Osteocyte (in vitro differentiated cells): ENCODE results near the gene FXR1. TPM values are rescaled to one million over a fixed set of nuclear protein-coding genes. Genes with fewer than 3 reads are reported as not detected.

Experiments used
- DNase-seq: peaks from one replicate; pipeline ENCODE4 v3.0.0; 2021; ENCODE audit warnings: mixed read lengths; ENCODE audit not compliant: unreplicated experiment; ENCODE audit errors: extremely low spot score
- H3K27ac Mint-ChIP-seq: one replicate; pipeline ENCODE4 v1.8.0; 2021; ENCODE audit warnings: mild to moderate bottlenecking, mixed read lengths; ENCODE audit not compliant: unreplicated experiment
- H3K27me3 Mint-ChIP-seq: one replicate; pipeline ENCODE4 v1.8.0; 2021; ENCODE audit warnings: mixed read lengths; ENCODE audit not compliant: unreplicated experiment
- H3K36me3 Mint-ChIP-seq: one replicate; pipeline ENCODE4 v1.8.0; 2021; ENCODE audit warnings: mixed read lengths; ENCODE audit not compliant: unreplicated experiment
- H3K4me1 Mint-ChIP-seq: one replicate; pipeline ENCODE4 v1.8.0; 2021; ENCODE audit warnings: mixed read lengths; ENCODE audit not compliant: unreplicated experiment
- H3K4me3 Mint-ChIP-seq: one replicate; pipeline ENCODE4 v1.8.0; 2021; ENCODE audit warnings: mild to moderate bottlenecking, moderate library complexity, mixed read lengths; ENCODE audit not compliant: unreplicated experiment
- H3K9me3 Mint-ChIP-seq: one replicate; pipeline ENCODE4 v1.8.0; 2021; ENCODE audit warnings: mixed read lengths; ENCODE audit not compliant: unreplicated experiment
- CTCF ChIP-seq: fragments of 200-600 bp; sonication (generic); IDR thresholded peaks from 2 replicates; pipeline ENCODE4 v1.5.0; 2021; ENCODE audit warnings: antibody characterized with exemption, mild to moderate bottlenecking, moderate library complexity
- total RNA-seq: library from RNA; stranded (reverse); gene quantifications from 2 replicates; pipeline ENCODE4 v1.2.1, GENCODE V29; 2021

The FXR1 gene
- total RNA-seq, 1 donor from 2014 or later, result 158 TPM

- Mint-ChIP-seq H3K4me3 (no peak overlapping the region), H3K36me3 (peaks cover 6% of the 10 kb centered on the region), H3K9me3 (peaks cover 3% of the 10 kb centered on the region), H3K27me3 (no peaks in the 10 kb centered on the region), H3K4me1 (peaks cover 29% of the 10 kb centered on the region), H3K27ac (no peak overlapping the region)
- no peak for DNase-seq
- TF ChIP-seq CTCF, result no peak
Observed at GRCh38 chr3:180910823-180911222, 1.6 kb upstream of the FXR1 start.

GRCh38 chr3:180911876-180912303, 580 bp upstream of the FXR1 start:
- Mint-ChIP-seq H3K4me3 (peak overlapping the region; percentile 94), H3K4me1 (peaks cover 30% of the 10 kb centered on the region), H3K36me3 (peaks cover 9% of the 10 kb centered on the region), H3K9me3 (no peaks in the 10 kb centered on the region), H3K27me3 (no peaks in the 10 kb centered on the region), H3K27ac (peak overlapping the region; percentile 96)
- no peak for TF ChIP-seq CTCF
- DNase-seq, result no peak

- H3K9me3 Mint-ChIP-seq, result no peaks in the 10 kb centered on the region
- no peak for TF ChIP-seq CTCF
- H3K4me3 Mint-ChIP-seq, result peak overlapping the region; percentile 94
- H3K4me1 Mint-ChIP-seq, result peaks cover 31% of the 10 kb centered on the region
- H3K36me3 Mint-ChIP-seq, result peaks cover 13% of the 10 kb centered on the region
- peak overlapping the region; percentile 96 for H3K27ac Mint-ChIP-seq
- no peak for DNase-seq
- no peaks in the 10 kb centered on the region for H3K27me3 Mint-ChIP-seq
Observed at GRCh38 chr3:180913581-180914404, 1.3 kb downstream of the FXR1 start.

GRCh38 chr3:180918542-180918941, 6.1 kb downstream of the FXR1 start:
- DNase-seq, result no peak
- Mint-ChIP-seq H3K27ac (no peak overlapping the region), H3K4me3 (no peak overlapping the region), H3K9me3 (no peaks in the 10 kb centered on the region), H3K4me1 (peaks cover 41% of the 10 kb centered on the region), H3K27me3 (no peaks in the 10 kb centered on the region), H3K36me3 (peaks cover 13% of the 10 kb centered on the region)
- TF ChIP-seq CTCF, result no peak

GRCh38 chr3:180922242-180922641, 9.8 kb downstream of the FXR1 start:
- Mint-ChIP-seq H3K4me3 (no peak overlapping the region), H3K9me3 (no peaks in the 10 kb centered on the region), H3K36me3 (peaks cover under 1% of the 10 kb centered on the region), H3K4me1 (peaks cover 38% of the 10 kb centered on the region), H3K27ac (no peak overlapping the region), H3K27me3 (no peaks in the 10 kb centered on the region)
- no peak for TF ChIP-seq CTCF
- DNase-seq, result no peak
